ENCODE measurements around the gene NOS3. TPM values are rescaled to one million over a fixed set of nuclear protein-coding genes. Genes with fewer than 3 reads are reported as not detected.

The NOS3 gene
- total and polyA plus RNA-seq, 9 of the 15 experiments (the other 6 are each of a cell fraction or from before 2014, with no cell fraction given): 1.1 to 121 (median 23.6) TPM

- Histone ChIP-seq H3K79me2 (ENCODE audit: control insufficient read depth, insufficient read depth, low read length) (no peaks in the 10 kb centered on the region), H3K9me1 (ENCODE audit: control insufficient read depth, insufficient read depth, low read length) (no peaks in the 10 kb centered on the region), H3K27me3 (ENCODE audit: control insufficient read depth in 2 of 2, insufficient read depth in 2 of 2, low read length in 2 of 2) (no peaks in the 10 kb centered on the region), H3K9me3 (replicated peaks; ENCODE audit: control insufficient read depth, insufficient read depth, low read depth, low read length) (no peaks in the 10 kb centered on the region), H3K27ac (ENCODE audit: extremely low read depth, low read depth, low read length) (no peak overlapping the region), H3K36me3 (ENCODE audit: control insufficient read depth, insufficient read depth, low read length) (no peaks in the 10 kb centered on the region), H2AFZ (ENCODE audit: low read depth, low read length) (no peak overlapping the region), H3K4me2 (ENCODE audit: insufficient read depth, low read length) (no peak overlapping the region), H3K9ac (ENCODE audit: insufficient read depth in 1 of 2, low read depth in 2 of 2, low read length in 2 of 2) (peak overlapping the region in 1 of 2 experiments; percentile 1; a peak in 1 of 4 replicates), H3K4me3 (no peak overlapping the region), H4K20me1 (replicated peaks; ENCODE audit: control insufficient read depth, insufficient read depth, low read length) (no peaks in the 10 kb centered on the region), H3K4me1 (replicated peaks in 1 of 2; ENCODE audit: control insufficient read depth in 2 of 2, insufficient read depth in 2 of 2, low read length in 2 of 2) (peaks cover 28 to 56% of the 10 kb centered on the region in 2 experiments)
- ChIA-PET CTCF (ENCODE audit: low intra/inter-chr PET ratio) (no interaction called here), POLR2A (interaction anchor here (0.6 to 1.1 kb wide), 3 partner anchors 61 to 85 kb away, joined by 3 to 4 read pairs (median 3); partner anchors contain the start of gene AGAP3)
- intact Hi-C loops (cut with micrococcal nuclease): no loop called here
- FAIRE-seq (peak; percentile 54), DNase-seq (ENCODE audit: extremely low read depth in 1 of 4, low spot score in 3 of 4) (no peak), ATAC-seq (no peak)
- in situ Hi-C loops (cut with MboI): no loop called here
- no TSS peak for BruUV-seq (replicated peaks)
- 70% methylated on average over 13 of the region's 13 CpGs for WGBS (ENCODE audit: insufficient coverage, low coverage, missing lambda C conversion rate)
- TF ChIP-seq RFX5 (IDR thresholded peaks at IDR 0.05; ENCODE audit: low read depth, low read length) (no peak), FOXJ2 (tag; IDR thresholded peaks at IDR 0.05) (no peak), KDM1A (IDR thresholded peaks at IDR 0.05) (0 out of 4 replicates have a peak, but pooled peaks of 1 of the 2 experiments have one; percentile 41), RUNX1 (IDR thresholded peaks at IDR 0.05; ENCODE audit: low read depth) (0 out of 2 replicates have a peak, but pooled peaks have one; percentile 38), MLLT1 (IDR thresholded peaks at IDR 0.05) (peak in 1 of 2 experiments; percentile 82; a peak in 2 of 4 replicates), CBFA2T2 (conservative IDR thresholded peaks at IDR 0.05) (peak; percentile 38), ZKSCAN3 (CRISPR knock-in tag; IDR thresholded peaks at IDR 0.05) (no peak), NFE2 (IDR thresholded peaks at IDR 0.05; ENCODE audit: low read depth) (peak; percentile 28; the same call in 1 of the 2 replicates), CSDE1 (IDR thresholded peaks at IDR 0.05) (no peak), CBFA2T3 (IDR thresholded peaks at IDR 0.05) (peak; percentile 71), RCOR1 (IDR thresholded peaks at IDR 0.05; ENCODE audit: borderline replicate concordance in 1 of 2, low read depth in 2 of 2, low read length in 2 of 2) (peak in 1 of 2 experiments; percentile 20; a peak in 1 of 4 replicates), TCF3 (CRISPR knock-in tag; IDR thresholded peaks at IDR 0.05) (peak; percentile 65; the same call in 1 of the 2 replicates), ZBTB1 (CRISPR knock-in tag; IDR thresholded peaks at IDR 0.05; ENCODE audit: borderline replicate concordance, low read depth) (peak; percentile 94), MIER1 (IDR thresholded peaks at IDR 0.05; ENCODE audit: low read depth) (no peak), CTCFL (IDR thresholded peaks at IDR 0.05; ENCODE audit: borderline replicate concordance, insufficient read depth, low read depth, low read length, poor library complexity, severe bottlenecking) (no peak), BRF1 (IDR thresholded peaks at IDR 0.05; ENCODE audit: borderline replicate concordance, extremely low read depth, insufficient read length) (no peak), TEAD1 (CRISPR knock-in tag; IDR thresholded peaks at IDR 0.05) (0 out of 4 replicates have a peak, but pooled peaks of 1 of the 2 experiments have one; percentile 6), TAL1 (IDR thresholded peaks at IDR 0.05) (peak; percentile 22; the same call in 1 of the 2 replicates), ARID1B (IDR thresholded peaks at IDR 0.05) (peak; percentile 31; the same call in 1 of the 2 replicates), ZNF316 (IDR thresholded peaks at IDR 0.05) (peak; percentile 29; the same call in 1 of the 2 replicates), HDAC1 (IDR thresholded peaks at IDR 0.05) (0 out of 4 replicates have a peak, but pooled peaks of 1 of the 2 experiments have one; percentile 18)
Observed at GRCh38 chr7:151000897-151001495, 10.2 kb downstream of the NOS3 start.

Measured in K562 (cell line).